ENCODE data around the gene DGKH. TPM values are rescaled to one million over a fixed set of nuclear protein-coding genes. Genes with fewer than 3 reads are reported as not detected.

DGKH gene
- total and polyA plus RNA-seq, 9 of the 15 experiments (the other 6 are each of a cell fraction or from before 2014, with no cell fraction given): 0.38 to 4.4 (median 3.1) TPM

DNA sequence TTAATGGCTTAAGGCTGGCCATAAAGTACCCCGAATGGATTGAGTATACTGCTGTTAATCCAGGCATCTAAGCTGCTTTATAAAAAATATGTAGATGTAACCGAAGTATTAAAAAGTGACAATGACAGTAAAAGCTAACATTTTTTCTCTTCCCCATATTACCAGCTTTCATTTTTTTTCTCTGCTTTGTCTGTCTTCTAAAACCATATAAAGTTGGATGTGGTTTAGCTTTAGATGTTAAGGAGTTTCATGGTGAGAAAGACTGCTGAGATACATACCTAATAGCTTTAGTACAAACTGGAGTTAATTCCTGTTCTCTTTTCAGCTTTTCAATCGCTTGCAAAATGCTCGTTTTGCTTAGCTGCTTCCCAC is 224.3 kb downstream of the DGKH start:
- peak overlapping the region; percentile 91 for H3K4me2 ChIP-seq (ENCODE audit: insufficient read depth, low read length)
- H3K27ac ChIP-seq (ENCODE audit: extremely low read depth, low read depth, low read length): peak overlapping the region; percentile 82
- TF ChIP-seq ZNF764 (CRISPR knock-in tag; IDR thresholded peaks at IDR 0.05; ENCODE audit: low read depth): no peak
- TF ChIP-seq, protein P1, sequence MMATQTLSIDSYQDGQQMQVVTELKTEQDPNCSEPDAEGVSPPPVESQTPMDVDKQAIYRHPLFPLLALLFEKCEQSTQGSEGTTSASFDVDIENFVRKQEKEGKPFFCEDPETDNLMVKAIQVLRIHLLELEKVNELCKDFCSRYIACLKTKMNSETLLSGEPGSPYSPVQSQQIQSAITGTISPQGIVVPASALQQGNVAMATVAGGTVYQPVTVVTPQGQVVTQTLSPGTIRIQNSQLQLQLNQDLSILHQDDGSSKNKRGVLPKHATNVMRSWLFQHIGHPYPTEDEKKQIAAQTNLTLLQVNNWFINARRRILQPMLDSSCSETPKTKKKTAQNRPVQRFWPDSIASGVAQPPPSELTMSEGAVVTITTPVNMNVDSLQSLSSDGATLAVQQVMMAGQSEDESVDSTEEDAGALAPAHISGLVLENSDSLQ (IDR thresholded peaks at IDR 0.05): 0 out of 2 replicates have a peak, but pooled peaks have one; percentile 1
- WGBS (ENCODE audit: insufficient coverage, low coverage, missing lambda C conversion rate): 0% methylated on average over 4 of the region's 4 CpGs
- DNase-seq (ENCODE audit: extremely low read depth in 1 of 4, low spot score in 3 of 4) (no peak), ATAC-seq (no peak), FAIRE-seq (peak; percentile 19)
- POLR2A ChIA-PET: interaction anchor here (0.6 to 0.9 kb wide), 2 partner anchors 55 to 152 kb away, joined by 3 to 5 read pairs; no protein-coding TSS in a partner anchor
- peaks cover 58% of the 10 kb centered on the region for H3K79me2 ChIP-seq (ENCODE audit: control insufficient read depth, insufficient read depth, low read length)
- intact Hi-C loops (cut with micrococcal nuclease): loop anchor here (5.0 to 10.0 kb wide), 2 partner anchors 100 to 228 kb away; partner anchors contain the start of gene DGKH
- CTCF ChIA-PET (ENCODE audit: low intra/inter-chr PET ratio): no interaction called here
- peak overlapping the region; percentile 83 for H3K4me3 ChIP-seq
- peak overlapping the region; percentile 87 to 97 for H3K9ac ChIP-seq (ENCODE audit: insufficient read depth in 1 of 2, low read depth in 2 of 2, low read length in 2 of 2)
- H3K36me3 ChIP-seq (ENCODE audit: control insufficient read depth, insufficient read depth, low read length): no peaks in the 10 kb centered on the region; the same call in 2 of the 3 replicates
- in situ Hi-C loops (cut with MboI): no loop called here
- peaks cover 8 to 17% of the 10 kb centered on the region in 2 experiments; a peak in 4 of 5 replicates for H3K4me1 ChIP-seq (replicated peaks in 1 of 2; ENCODE audit: control insufficient read depth in 2 of 2, insufficient read depth in 2 of 2, low read length in 2 of 2)
- H3K27me3 ChIP-seq (ENCODE audit: control insufficient read depth in 2 of 2, insufficient read depth in 2 of 2, low read length in 2 of 2): no peaks in the 10 kb centered on the region
- H2AFZ ChIP-seq (ENCODE audit: low read depth, low read length): peak overlapping the region; percentile 47; the same call in 1 of the 2 replicates
- no peaks in the 10 kb centered on the region for H4K20me1 ChIP-seq (replicated peaks; ENCODE audit: control insufficient read depth, insufficient read depth, low read length)
- TSS peak; percentile 41 for BruUV-seq (replicated peaks)
- H3K9me3 ChIP-seq (replicated peaks; ENCODE audit: control insufficient read depth, insufficient read depth, low read depth, low read length): peaks cover 7% of the 10 kb centered on the region
- H3K9me1 ChIP-seq (ENCODE audit: control insufficient read depth, insufficient read depth, low read length): no peaks in the 10 kb centered on the region

All from K562 (cell line).